Osteocyte (in vitro differentiated cells): ENCODE data around the gene NBAS. TPM values are rescaled to one million over a fixed set of nuclear protein-coding genes. Genes with fewer than 3 reads are reported as not detected.

Experiments used
- DNase-seq: peaks from one replicate; pipeline ENCODE4 v3.0.0; 2021; ENCODE audit warnings: mixed read lengths; ENCODE audit not compliant: unreplicated experiment; ENCODE audit errors: extremely low spot score
- H3K27ac Mint-ChIP-seq: one replicate; pipeline ENCODE4 v1.8.0; 2021; ENCODE audit warnings: mild to moderate bottlenecking, mixed read lengths; ENCODE audit not compliant: unreplicated experiment
- H3K27me3 Mint-ChIP-seq: one replicate; pipeline ENCODE4 v1.8.0; 2021; ENCODE audit warnings: mixed read lengths; ENCODE audit not compliant: unreplicated experiment
- H3K36me3 Mint-ChIP-seq: one replicate; pipeline ENCODE4 v1.8.0; 2021; ENCODE audit warnings: mixed read lengths; ENCODE audit not compliant: unreplicated experiment
- H3K4me1 Mint-ChIP-seq: one replicate; pipeline ENCODE4 v1.8.0; 2021; ENCODE audit warnings: mixed read lengths; ENCODE audit not compliant: unreplicated experiment
- H3K4me3 Mint-ChIP-seq: one replicate; pipeline ENCODE4 v1.8.0; 2021; ENCODE audit warnings: mild to moderate bottlenecking, moderate library complexity, mixed read lengths; ENCODE audit not compliant: unreplicated experiment
- H3K9me3 Mint-ChIP-seq: one replicate; pipeline ENCODE4 v1.8.0; 2021; ENCODE audit warnings: mixed read lengths; ENCODE audit not compliant: unreplicated experiment
- total RNA-seq: library from RNA; stranded (reverse); gene quantifications from 2 replicates; pipeline ENCODE4 v1.2.1, GENCODE V29; 2021
- TF ChIP-seq, protein P1 (sequence below): fragments of 200-600 bp; sonication (generic); IDR thresholded peaks from 2 replicates; pipeline ENCODE4 v1.5.0; 2021; ENCODE audit warnings: antibody characterized with exemption, mild to moderate bottlenecking, moderate library complexity

Gene NBAS
- total RNA-seq, 1 donor from 2014 or later: 43.6 TPM

DNA sequence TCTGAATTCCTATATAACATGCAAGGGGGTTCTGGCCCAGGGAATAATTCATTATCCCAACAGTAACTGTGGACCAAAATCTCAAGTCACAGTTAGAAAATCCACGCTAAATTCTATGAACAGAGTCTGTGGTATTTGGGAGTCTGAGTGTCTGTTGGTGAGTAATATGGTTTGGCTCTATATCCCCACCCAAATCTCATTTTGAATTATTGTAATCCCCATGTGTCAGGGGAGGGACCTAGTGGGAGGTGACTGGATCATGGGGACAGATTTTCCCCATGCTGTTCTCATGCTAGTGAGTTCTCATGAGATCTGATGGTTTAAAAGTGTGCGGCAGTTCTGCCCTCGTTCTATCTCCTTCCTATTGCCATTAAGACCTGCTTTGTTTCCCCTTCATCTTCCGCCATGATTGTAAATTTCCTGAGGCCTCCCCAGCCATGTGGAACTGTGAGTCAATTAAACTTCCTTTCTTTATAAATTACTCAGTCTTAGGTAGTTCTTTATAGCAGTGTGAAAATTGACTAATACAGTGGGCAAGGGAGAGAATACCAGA is 68.3 kb downstream of the NBAS start:
- Mint-ChIP-seq H3K4me3 (no peak overlapping the region), H3K27ac (no peak overlapping the region), H3K36me3 (peaks cover 15% of the 10 kb centered on the region), H3K9me3 (peaks cover 3% of the 10 kb centered on the region), H3K27me3 (no peaks in the 10 kb centered on the region), H3K4me1 (no peaks in the 10 kb centered on the region)
- TF ChIP-seq, protein P1, sequence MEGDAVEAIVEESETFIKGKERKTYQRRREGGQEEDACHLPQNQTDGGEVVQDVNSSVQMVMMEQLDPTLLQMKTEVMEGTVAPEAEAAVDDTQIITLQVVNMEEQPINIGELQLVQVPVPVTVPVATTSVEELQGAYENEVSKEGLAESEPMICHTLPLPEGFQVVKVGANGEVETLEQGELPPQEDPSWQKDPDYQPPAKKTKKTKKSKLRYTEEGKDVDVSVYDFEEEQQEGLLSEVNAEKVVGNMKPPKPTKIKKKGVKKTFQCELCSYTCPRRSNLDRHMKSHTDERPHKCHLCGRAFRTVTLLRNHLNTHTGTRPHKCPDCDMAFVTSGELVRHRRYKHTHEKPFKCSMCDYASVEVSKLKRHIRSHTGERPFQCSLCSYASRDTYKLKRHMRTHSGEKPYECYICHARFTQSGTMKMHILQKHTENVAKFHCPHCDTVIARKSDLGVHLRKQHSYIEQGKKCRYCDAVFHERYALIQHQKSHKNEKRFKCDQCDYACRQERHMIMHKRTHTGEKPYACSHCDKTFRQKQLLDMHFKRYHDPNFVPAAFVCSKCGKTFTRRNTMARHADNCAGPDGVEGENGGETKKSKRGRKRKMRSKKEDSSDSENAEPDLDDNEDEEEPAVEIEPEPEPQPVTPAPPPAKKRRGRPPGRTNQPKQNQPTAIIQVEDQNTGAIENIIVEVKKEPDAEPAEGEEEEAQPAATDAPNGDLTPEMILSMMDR: no peak
- no peak for DNase-seq

DNA sequence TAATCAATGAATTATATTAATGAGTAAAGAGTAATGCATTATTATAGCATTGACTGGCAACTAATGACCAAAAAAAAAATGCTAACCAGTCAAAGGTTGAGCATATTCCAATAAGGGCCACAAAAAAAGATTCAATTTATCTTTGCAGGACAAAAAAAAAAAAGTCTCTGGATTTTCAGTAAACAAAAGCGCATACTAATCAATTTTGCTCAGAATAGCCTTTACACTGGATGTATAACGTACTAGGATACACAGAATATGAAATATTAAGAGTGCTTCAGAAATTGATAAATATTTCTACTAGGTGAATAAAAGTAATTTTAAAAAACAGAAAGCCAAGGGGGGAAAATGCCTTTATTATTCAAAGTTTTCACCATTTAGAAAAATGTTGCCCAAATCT is 74.4 kb downstream of the NBAS start:
- Mint-ChIP-seq H3K4me3 (no peak overlapping the region), H3K27ac (no peak overlapping the region), H3K36me3 (peaks cover 30% of the 10 kb centered on the region), H3K9me3 (peaks cover 2% of the 10 kb centered on the region), H3K27me3 (no peaks in the 10 kb centered on the region), H3K4me1 (no peaks in the 10 kb centered on the region)
- TF ChIP-seq, protein P1: no peak
- no peak for DNase-seq

DNA sequence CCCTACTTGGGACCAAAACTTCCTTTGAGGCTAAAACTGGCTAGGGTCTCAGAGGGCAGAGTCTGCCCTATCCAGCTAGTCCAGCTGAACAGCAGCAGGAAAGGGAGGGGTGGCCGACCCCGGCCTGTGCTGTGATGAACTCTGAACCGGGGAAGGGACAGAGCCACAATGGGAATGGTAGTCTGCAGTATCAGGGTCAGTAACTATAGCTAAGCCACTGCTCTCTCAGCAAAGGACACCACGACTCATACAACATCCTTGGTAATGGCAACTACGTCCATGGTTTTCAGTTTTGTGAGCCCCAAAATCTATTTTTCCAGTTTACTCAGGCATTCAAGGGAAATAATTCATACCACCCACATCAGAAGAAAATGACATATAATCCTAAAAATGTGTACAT is 75.2 kb downstream of the NBAS start:
- H3K9me3 Mint-ChIP-seq: peaks cover 6% of the 10 kb centered on the region
- no peaks in the 10 kb centered on the region for H3K27me3 Mint-ChIP-seq
- no peak overlapping the region for H3K4me3 Mint-ChIP-seq
- H3K4me1 Mint-ChIP-seq: no peaks in the 10 kb centered on the region
- peaks cover 37% of the 10 kb centered on the region for H3K36me3 Mint-ChIP-seq
- DNase-seq: no peak
- TF ChIP-seq, protein P1: no peak
- no peak overlapping the region for H3K27ac Mint-ChIP-seq

DNA sequence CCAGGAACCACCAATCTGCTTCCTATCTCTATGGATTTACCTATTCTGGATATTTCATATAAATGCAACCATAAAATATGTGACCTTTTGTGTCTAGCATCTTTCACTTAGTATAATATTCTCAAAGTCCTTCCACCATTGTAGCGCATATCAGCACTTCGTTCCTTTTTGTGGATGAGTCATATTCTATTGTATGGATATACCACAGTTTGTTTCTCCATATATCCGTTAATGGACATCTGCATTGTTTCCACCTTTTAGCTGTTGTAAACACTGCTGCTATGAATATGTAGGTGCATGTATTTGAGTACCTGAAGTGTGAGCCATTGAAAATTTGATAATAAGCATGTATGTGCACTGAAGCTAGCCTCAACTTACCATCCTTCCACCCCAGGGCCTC is 80.1 kb downstream of the NBAS start:
- TF ChIP-seq, protein P1: no peak
- Mint-ChIP-seq H3K36me3 (peaks cover 37% of the 10 kb centered on the region), H3K9me3 (peaks cover 8% of the 10 kb centered on the region), H3K27me3 (no peaks in the 10 kb centered on the region), H3K4me1 (no peaks in the 10 kb centered on the region), H3K4me3 (no peak overlapping the region), H3K27ac (no peak overlapping the region)
- DNase-seq: no peak

DNA sequence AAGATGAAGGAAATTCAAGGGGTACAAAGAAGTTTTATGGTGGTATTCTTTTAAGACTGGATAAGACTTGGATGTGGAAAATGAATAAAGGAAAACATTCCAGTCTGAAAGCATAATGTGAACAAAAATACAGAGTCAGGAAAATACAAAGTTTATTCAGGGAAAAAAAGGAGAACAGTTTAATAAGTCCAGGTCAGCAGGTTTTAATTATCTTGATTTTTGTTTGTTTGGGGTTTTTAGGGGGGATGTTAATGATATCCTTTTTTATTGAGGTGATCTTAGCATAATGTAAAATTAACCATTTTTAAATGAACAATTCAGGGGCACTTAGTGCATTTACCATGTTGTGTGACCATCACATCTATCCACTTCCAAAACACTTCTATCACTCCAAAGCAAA is 80.6 kb downstream of the NBAS start:
- TF ChIP-seq, protein P1: no peak
- no peak for DNase-seq
- Mint-ChIP-seq H3K27ac (no peak overlapping the region), H3K4me1 (no peaks in the 10 kb centered on the region), H3K9me3 (peaks cover 8% of the 10 kb centered on the region), H3K4me3 (no peak overlapping the region), H3K27me3 (no peaks in the 10 kb centered on the region), H3K36me3 (peaks cover 38% of the 10 kb centered on the region)
